Activated CD8-positive, alpha-beta memory T cell treated with anti-CD3 and anti-CD28 coated beads, Interleukin-2, amount 50 U/mL, for 24 hours (primary cell): ENCODE results near the gene KRT1.
"Not testable (repeated sequence)": the region's sequence is repeated elsewhere in the genome, so short reads cannot be mapped to it uniquely, and the experiment has no call there.

ENCODE experiments used
- DNase-seq: peaks from one replicate; pipeline ENCODE4 v3.0.0-alpha.2; 2020; ENCODE audit errors: extremely low read depth

KRT1 gene

DNA sequence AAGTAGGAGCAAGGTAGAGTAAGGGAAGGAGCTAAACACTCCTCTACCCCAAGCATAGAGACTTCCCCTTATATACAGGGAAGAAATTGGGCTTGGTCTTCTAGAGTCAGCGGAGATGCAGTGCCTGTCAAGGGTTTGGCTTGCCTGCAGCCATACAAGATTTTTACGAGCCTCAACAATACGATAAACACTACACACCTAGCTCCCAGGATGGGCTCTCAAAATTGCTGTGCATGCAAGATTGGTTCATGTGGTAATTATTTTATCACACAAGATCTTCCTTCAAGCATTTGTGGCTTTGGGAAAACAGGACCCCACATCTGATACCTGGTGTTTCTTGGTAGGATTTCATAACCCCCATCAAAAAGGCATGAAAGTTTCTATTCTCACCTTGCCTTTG lies at the start of gene KRT1:
Gene KRT1, minus strand, starts transcription at position 45 of the 400 bp plus-strand sequence. CDS start 59 bp downstream, outside the sequence.
- no peak for DNase-seq

DNA sequence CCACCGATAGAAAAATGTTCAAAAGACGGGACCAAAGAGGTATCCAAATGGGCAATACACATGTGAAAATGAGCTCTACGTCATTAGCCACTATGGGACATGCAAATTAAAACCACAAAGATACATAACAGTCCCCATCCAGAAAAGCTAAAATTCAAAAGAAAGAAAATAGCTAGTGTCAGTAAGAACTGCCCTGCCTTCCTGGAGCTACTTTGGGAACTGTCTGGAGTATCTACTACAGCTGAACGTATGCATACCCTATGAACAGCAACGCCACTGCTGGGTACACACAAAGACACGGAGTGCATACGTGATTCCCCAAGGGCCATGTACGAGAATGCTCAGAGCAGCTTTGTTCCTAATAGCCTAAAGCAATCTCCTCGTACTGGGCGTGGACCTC lies 48.9 kb upstream of the KRT1 start:
- no peak for DNase-seq

DNA sequence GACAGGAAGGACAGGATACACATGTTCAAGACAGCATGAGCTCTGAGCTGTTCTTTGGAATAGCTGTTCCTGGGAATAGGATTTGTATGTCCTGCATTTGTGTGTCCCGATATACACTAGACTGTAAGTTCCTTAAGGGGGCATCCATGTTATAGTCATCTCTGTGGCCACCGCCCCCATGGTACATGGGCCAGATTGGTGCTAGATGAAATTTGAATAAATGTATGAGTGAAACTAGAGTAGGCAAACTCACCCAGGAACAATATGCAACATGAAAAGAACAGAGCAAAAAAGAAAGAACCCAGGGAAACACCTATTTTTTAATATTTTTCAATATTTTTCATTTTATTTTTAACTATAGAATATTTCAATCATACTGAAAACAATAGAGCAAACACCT lies 48.2 kb upstream of the KRT1 start:
- DNase-seq = no peak

DNA sequence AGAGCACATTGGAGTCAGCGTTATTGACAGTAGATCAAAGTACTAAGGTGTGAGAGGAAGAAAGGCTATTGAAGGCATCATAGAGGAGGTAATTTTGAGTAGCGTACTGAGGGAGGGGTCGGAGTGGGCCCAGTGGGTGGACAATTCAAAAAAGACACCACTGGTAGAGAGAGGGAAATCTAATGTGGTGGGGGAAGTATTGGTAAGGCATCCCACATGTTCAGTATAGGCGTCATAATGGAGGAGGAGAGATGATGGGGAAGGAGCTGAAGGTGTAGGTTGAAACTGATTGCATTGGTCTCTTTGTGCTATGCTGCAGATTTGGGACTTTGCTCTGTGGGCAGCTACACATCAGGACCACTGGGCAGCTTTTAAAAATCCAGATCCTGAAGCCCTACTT lies 46.8 kb upstream of the KRT1 start:
- no peak for DNase-seq

DNA sequence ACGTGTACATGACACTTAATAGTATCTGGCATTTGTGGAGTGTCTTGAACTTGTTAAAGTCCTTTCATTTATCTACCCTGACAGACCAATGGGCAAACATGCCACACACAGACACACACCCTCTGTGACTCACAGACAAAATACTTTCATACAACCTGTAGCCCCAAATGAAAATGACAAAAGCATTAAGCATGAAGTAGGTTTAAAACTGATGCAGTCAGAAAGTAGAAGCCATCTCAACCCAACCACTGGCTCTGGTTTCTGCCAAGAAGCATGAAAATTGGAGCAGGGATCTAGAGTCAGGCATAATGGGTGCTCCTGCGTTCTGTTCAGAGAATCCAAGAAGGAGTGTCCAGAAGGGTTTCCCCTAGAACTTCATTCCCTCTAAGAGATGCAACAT lies 46.2 kb upstream of the KRT1 start:
- no peak for DNase-seq

DNA sequence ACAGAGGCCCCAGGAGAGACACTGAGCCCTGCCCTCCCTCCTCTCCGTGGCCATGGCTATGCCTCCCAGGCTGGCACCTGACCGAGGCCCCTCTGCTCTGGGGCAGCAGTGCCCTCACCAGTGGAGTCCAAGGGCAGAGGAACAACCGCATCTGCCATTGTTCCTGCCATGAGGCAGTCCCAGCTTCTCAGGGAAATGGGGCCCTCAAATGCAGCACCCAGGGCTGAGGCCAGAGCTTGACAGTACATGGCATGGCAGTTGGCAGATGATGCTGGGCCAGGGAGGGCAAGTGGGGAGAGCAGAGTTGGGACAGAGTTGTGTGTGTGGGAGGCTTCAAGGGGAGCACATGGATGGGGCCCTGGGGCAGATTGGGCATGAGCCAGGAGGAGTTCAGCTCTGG lies 44.2 kb upstream of the KRT1 start:
- DNase-seq = no peak

DNA sequence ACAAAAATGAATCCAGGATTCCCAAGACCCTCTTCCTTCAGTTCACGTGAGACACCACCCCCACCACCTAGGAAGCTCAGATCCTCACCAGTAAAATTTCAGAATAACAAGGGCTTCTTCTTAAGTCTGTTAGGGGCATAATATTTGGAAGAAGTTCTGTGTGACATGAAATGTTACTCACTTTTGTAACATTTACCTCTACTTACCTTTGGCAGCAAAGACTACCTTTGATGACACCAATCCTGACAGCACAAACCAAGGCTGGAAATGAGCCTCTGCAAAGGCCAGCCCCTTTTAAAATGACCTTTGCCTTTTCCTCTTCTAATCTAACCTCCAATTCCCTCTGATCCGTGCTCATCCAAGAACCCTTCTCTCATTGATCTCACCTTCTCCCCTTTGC lies 42.5 kb upstream of the KRT1 start:
- no peak for DNase-seq

DNA sequence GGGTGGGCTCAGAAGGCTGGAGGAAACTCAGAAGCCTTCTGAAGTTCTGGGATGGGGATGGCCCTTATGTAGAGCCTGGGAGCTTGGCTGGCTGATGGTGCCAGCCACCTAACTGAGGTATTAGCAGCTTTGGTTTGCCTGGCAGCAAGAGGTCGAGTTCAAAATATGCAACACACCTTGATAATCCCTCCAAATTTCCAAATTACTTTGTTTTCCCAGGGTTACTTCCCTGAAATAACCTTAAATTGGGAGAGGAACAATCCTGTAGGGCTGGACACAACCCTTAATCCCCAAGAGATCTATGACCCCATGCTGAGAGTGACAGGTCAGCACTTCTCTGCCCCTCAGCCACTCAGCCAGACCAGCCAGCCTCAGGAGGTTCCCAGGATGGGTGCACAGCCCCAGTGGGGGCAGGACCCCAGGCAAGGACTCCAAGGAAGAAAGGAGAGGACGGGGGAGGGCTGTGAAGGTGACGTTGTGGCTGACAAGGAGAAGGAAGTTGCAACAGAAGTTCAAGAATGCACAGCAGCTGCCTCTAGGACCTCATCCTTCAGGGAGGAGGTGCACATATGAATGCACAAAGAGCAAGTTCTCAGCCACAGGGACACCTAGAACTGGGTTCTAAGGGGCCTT lies 41.7 kb upstream of the KRT1 start:
- no peak for DNase-seq

DNA sequence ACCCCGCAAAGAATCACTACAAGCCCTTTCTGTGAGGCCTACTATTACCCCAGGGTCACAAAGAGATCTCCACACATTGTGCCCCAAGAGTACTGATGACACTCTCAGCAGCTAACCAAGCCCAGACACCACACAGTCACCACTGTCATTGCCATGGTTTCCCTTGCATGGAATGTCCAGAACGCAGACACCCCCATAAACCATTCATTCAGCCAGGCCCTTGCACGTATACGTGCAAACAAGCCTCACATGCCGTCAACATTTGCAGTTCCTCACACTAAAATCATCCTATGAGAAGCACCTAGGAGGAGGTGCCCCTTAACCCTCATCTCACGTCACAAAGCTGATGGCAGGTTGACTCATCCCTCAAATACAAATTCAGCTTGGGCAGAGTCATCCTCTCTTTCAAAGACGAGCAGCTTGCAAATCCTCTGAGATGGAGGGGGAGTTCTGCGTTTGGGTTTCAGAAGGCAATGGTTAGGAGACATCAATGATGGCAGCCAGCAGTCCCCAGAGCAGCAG lies 40.2 kb upstream of the KRT1 start:
- DNase-seq = no peak

DNA sequence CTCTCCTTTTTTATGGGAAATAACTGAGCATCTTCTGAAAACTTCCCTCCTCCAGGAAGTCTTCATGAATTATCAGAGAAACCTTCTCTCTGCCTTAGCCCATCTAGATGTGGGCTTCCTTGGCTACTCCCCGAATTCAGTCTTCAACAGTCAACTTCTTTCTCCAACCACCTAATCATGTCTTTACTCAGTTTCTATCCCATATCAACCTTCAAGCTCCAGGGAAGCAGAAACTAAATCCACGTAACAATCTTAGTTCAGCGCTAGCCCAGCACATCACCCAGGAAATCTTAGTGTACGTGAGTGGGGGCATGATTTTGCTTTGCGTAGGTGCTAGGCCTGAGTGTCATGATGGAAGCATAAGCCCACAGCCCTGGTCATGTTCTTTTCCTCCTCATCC lies 35.9 kb upstream of the KRT1 start:
- no peak for DNase-seq

DNA sequence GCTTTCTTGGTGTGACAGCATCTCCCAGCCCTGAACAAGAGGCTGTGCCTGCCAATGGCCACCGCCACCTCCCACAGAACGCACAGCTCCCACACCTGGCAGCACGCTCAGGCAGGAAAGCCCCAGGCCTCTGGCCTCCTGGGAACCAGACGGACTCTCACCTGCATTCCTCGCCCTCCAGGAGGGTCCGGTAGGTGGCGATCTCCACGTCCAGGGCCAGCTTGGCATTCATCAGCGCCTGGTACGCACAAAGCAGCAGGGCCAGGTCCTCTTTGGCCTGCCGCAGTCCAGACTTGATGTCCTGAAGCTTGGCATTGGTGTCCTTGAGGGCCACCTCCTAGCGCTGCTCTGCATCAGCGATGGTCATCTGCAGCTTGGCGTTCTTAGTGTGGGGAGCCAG lies 35.2 kb upstream of the KRT1 start:
- DNase-seq = no peak

DNA sequence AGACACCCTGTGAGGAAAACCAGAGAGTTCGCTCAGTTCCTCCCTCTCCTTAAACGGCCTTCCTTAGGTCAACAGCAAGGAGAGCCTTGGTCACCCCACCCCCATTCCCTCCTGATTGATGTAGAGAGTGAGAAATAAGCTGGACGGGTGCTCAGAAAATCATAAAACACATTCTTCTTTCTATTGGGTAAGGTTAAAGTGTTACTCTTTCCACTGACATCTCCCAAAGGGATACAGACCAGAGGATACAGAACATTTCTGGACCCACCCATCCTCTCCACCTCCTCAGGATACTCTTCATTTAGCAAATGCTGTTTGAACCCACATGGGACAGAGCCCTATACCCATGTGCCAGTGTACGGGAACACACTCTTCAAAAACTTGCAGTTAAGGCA lies 34.7 kb upstream of the KRT1 start:
- DNase-seq = no peak

DNA sequence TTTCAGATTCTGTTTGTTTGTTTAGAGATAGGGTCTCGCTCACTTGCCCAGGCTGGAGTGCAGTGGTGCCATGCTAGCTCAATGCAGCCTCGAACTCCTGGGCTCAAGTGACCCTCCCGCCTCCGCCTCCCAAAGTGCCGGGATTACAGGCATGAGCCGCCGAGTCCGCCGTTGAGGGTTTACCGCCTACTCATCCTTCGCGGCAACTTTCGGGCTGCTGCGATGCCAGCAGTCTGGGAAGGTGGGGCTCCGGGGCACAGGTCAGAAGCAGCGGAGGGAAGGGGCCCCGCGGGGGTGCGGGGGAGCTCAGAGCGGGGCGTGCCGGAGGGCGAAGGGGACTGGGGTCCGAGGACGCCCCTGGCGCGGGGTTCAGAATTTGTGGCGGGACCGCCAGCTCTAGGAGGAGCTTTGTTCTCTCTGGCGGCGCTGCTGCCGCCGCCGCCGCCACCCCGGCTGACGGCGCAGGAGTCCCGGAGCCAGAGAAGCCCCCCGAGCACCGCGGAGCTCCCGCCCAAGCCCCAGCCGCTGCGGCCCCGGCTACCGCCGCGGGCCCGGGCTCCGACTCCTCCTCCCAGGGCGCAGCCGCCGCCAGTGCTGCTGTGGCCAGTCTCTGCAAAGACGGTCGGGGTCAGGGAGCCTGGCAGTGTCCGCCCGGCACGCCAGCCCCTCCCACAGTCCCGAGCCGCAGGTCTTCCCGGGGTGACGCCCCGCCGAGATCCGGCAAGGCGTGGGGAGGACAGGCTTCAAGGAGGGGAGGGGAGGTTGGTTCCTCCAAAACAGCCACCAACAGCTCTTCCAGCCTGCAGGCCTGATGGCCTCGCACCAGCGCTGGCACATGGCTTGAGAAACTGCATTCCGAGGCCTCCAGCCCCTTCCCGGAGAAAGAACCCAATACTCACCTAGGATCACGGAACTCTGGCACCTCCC lies 34.0 kb upstream of the KRT1 start:
- no peak for DNase-seq

DNA sequence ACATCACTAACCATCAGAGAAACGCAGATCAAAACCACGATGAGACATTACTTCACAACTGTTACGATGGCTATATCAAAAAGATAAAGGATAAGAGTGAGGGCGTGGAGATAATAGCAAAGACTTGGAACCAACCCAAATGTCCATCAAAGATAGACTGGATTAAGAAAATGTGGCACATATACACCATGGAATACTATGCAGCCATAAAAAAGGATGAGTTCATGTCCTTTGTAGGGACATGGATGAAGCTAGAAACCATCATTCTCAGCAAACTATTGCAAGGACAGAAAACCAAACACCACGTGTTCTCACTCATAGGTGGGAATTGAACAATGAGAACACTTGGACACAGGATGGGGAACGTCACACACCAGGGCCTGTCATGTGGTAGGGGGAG lies 31.9 kb upstream of the KRT1 start:
- not testable (repeated sequence) for DNase-seq

DNA sequence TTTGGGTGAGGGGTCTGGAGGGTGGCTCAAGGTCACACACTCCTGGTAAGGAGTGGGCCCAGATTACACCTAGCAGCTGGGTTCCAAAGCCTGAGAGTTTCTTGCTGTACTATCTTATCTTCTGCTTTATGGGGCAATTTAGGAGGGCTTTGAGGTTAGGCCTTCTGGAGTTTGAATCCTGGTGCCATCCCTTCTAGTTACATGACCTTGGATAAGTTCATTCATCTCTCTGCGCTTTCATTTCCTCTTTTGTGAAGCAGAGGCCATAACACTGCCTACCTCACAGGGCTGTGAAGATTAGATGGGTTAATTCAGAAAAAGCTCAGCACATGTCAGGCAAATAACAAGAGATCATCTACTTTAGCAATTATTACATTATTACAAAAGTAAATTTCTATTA lies 30.5 kb upstream of the KRT1 start:
- DNase-seq = no peak

DNA sequence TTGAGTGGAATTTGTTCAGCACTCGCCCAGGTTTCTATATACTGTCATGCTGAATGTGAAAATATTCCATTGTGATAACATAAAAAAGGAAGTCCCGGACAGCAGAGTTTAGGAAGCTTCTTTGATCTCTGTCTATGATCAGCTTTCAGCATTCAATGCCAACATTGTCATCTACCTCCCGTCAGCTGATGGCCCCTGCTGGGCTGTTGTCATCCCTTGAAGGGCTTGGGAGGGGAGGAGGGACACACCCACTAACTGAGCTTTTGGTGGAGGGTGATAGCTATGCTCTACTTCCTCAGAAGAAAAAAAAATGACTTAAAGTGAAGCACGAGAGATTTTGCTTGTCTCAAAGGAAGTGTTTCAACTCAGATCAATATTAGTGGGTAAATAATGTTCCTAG lies 27.8 kb upstream of the KRT1 start:
- DNase-seq = no peak

DNA sequence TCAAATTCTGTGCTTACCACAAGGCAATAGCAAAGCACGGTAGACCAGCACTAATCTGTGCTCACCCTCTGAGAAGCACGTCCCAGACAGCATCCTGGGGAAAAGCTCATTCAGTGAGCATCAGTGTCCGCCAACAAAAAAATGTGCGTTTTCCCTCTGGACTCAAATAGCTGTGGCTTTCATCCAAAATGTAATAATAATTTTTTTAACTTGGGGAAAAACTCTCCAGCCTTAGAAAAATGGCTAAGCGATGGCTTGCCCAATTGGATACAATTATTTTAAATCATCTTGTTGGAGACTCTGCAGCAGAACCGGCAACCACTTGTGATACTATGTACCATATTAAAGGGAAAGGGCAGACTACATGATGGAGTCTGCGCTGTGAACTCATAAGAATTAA lies 24.3 kb upstream of the KRT1 start:
- DNase-seq = no peak

DNA sequence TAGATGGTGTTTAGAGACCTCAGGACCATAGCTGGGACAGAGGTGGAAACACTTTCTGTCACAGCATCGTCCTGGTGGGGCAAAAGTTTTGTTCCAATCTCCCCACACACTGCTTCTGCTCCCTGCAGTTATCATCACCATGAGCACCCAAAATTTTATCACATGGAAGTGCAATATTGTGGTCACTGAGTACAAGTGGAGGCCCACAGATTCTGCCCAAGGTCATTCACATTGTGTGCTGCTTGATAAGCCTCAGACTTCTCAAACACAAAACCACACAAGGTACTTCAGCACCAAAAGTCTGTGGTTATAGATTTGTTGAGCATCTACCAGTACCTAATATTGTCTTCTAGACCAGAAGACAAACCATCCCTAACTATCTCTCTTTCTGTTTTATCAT lies 23.7 kb upstream of the KRT1 start:
- DNase-seq = no peak

DNA sequence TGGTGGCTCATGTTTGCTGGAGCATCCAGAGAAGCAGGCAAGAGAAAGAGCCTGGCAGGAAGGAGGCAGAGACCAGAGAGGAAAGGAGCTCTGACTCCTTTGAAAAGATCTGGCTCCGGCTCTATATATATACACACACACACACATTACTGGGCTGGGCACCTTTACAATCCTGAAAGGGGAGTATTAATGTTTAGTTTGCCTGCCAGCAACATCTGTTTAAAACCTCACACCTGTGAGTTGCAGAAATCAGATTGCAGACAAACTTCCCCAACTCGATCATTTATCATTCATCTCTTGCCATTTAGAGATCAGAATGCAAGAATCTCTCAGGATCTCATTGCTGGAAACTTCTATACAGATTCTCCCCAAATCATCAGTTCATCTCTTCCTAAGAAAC lies 23.2 kb upstream of the KRT1 start, which contains the start of gene KRT77:
Gene KRT77, minus strand, starts transcription at position 101 of the 400 bp plus-strand sequence. Its CDS starts 90 bp downstream, at position 11.
- no peak for DNase-seq

DNA sequence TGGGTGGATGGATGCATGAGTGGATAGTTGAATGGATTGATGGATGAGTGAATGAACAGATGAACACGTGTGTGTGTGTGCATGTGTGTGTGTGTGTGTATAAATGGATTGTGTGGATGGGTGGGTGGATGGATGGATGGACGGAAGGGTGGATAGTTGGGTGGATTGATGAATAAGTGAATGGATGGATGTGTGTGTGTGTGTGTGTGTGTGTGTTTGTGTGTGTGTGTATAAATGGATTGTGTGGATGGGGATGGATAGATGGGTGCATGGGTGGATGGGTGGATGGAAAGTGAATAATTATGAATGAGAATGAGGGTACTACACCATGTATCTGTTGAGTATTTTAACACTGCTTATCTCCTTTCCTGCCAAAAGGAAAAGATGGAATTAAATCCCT lies 22.1 kb upstream of the KRT1 start:
- no peak for DNase-seq

DNA sequence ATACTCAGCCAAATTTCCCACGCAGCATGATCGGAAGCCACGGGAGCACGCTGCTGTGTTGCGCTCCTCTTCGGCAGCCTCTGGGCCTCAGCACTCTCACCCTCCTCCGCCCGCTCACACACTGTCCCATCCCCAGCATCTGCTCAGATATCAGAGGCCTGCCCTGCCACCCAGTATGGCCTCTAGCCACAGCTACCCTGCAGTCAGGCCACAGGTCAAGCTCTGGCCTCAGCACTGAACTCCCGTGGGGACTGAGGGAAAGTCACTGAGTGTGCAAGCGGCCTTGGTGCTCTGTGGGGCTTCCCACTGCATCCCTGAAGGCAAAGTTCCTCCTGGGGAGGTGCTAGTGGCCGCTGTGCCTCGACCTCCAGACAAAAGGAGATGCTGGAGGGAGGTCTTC lies 21.1 kb upstream of the KRT1 start:
- no peak for DNase-seq

DNA sequence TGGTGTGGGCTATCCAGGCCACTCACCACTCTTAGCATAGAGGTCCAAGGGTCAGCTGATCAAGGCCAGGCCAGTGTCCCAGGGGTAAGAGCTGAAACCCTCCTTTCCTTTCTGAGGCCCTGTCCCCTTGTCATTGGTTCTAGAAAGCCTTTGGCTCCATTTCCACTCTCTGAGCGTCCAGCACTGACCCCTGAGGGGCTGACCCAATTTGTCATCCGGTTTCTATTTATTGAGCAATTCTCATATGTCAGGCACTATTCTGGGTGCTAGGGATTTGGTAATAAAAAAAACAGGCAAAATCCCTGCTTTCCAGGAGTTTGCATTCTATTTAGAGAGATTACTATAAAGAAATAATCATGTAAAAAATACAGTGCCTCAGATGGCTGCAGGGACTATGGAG lies 19.8 kb upstream of the KRT1 start:
- no peak for DNase-seq

DNA sequence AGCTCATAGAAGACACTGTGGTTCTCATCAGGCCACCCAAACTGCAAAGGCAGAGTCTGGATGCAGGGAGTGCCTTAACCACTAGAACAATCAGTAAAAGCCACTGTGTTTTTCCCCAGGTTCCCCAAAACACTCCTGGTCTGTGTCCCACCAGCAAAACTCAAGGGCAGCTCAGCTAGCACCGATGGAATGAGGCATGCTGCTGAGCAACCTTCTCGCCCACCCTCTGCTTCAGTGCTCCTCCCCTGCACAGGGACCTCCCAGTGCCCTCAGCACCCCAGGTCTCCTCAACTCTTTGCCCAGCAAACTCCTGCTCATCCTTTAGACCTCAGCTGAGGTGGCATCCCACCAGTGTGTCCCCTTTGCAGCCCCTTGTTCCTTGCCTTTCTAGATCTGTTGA lies 19.2 kb upstream of the KRT1 start:
- DNase-seq = no peak
